GM12874 (cell line): Measurements from ENCODE around the gene LTBR.

ENCODE experiments used
- CTCF ChIP-seq: IDR thresholded peaks from 2 replicates; pipeline ENCODE4 v1.5.1; 2011; ENCODE audit warnings: low read depth, mild to moderate bottlenecking, control low read depth, low read length, moderate library complexity; ENCODE audit not compliant: insufficient read depth

Gene LTBR

GRCh38 chr12:6337958-6338433 lies 46.0 kb upstream of the LTBR start:
- TF ChIP-seq CTCF = no peak

GRCh38 chr12:6338955-6339354 lies 45.0 kb upstream of the LTBR start:
- TF ChIP-seq CTCF = no peak

- TF ChIP-seq CTCF = no peak
Observed at GRCh38 chr12:6340032-6340638, 43.8 kb upstream of the LTBR start.

- no peak for TF ChIP-seq CTCF
Observed at GRCh38 chr12:6340745-6341416, 43.1 kb upstream of the LTBR start.

GRCh38 chr12:6341417-6342139 lies 42.4 kb upstream of the LTBR start, which contains the start of gene TNFRSF1A:
Gene TNFRSF1A (minus strand): TSS chr12:6342076. CDS start chr12:6341814, 262 bp downstream.
- TF ChIP-seq CTCF = no peak

GRCh38 chr12:6342140-6342889 lies 41.6 kb upstream of the LTBR start:
- no peak for TF ChIP-seq CTCF

GRCh38 chr12:6343518-6343917 lies 40.4 kb upstream of the LTBR start:
- no peak for TF ChIP-seq CTCF
